ENCODE results near the gene DNASE1L1. TPM values are rescaled to one million over a fixed set of nuclear protein-coding genes. Genes with fewer than 3 reads are reported as not detected.

The DNASE1L1 gene
- total RNA-seq, 4 donors from 2014 or later = 40.7 to 92.9 (median 61.6) TPM

DNA sequence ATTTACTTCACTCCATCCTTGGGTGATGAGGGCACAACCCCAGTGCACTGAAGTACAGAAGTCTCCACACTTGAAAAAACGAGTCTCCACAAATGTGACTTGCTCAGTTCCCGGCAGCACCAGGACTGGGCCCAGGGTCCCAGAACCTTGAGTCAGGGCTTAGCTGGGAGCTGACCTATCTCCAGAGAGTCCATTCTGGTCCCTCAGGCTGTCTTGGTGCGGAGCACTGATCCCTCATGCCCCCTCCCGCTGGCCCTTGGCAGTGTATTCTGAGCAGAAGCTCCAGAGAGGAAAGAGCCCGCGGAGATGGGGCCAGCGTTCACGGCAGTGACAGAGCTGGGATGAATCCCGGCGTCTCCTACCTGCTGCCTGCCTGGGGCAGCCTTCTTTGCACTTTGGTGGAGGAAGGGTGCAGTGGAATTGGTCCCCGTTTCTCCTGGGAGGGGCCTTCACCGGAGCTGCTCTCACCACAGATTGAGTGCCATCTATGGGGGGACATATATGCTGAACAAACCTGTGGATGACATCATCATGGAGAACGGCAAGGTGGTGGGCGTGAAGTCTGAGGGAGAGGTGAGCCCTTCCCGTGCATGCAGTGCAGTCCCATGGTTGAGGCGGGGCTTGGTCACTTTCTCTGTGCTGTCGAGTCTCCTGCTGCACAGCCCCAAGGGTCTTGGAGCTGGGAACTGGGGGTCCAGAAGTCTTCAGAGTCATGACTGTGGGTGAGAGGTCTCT is 31.7 kb upstream of the DNASE1L1 start:
- no peak overlapping the region for H3K4me3 ChIP-seq (replicated peaks in 1 of 3)
- no peak overlapping the region for H3K27ac ChIP-seq
- H3K36me3 ChIP-seq = peaks cover 0 to 2% of the 10 kb centered on the region in 2 donors
- intact Hi-C loops (cut with DNase I) = no loop called here
- H3K9me3 ChIP-seq = no peaks in the 10 kb centered on the region
- no peaks in the 10 kb centered on the region for H3K27me3 ChIP-seq
- H3K4me1 ChIP-seq = peaks cover 17 to 18% of the 10 kb centered on the region in 2 donors
- 84 to 100% methylated on average over 2 to 10 of the region's 17 CpGs for WGBS, 2 donors
- DNase-seq = no peak
- no peak for TF ChIP-seq POLR2A (IDR thresholded peaks at IDR 0.05)
- TF ChIP-seq, protein P1, sequence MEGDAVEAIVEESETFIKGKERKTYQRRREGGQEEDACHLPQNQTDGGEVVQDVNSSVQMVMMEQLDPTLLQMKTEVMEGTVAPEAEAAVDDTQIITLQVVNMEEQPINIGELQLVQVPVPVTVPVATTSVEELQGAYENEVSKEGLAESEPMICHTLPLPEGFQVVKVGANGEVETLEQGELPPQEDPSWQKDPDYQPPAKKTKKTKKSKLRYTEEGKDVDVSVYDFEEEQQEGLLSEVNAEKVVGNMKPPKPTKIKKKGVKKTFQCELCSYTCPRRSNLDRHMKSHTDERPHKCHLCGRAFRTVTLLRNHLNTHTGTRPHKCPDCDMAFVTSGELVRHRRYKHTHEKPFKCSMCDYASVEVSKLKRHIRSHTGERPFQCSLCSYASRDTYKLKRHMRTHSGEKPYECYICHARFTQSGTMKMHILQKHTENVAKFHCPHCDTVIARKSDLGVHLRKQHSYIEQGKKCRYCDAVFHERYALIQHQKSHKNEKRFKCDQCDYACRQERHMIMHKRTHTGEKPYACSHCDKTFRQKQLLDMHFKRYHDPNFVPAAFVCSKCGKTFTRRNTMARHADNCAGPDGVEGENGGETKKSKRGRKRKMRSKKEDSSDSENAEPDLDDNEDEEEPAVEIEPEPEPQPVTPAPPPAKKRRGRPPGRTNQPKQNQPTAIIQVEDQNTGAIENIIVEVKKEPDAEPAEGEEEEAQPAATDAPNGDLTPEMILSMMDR (IDR thresholded peaks at IDR 0.05) = no peak

DNA sequence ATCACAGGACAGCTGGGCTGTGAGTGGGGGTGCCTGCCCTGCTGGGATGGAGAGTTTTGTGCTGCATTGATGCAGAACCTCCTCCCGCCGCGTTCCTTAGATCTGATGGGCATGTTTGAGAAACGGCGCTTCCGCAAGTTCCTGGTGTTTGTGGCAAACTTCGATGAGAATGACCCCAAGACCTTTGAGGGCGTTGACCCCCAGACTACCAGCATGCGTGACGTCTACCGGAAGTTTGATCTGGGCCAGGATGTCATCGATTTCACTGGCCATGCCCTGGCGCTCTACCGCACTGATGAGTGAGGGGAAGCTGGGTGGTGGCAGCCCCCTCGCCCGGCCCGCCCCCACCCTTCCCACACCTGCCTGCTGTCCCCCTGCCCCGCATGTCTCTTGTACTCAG is 30.8 kb upstream of the DNASE1L1 start:
- Histone ChIP-seq H3K27me3 (no peaks in the 10 kb centered on the region), H3K4me3 (replicated peaks in 1 of 3) (no peak overlapping the region), H3K9me3 (no peaks in the 10 kb centered on the region), H3K4me1 (peaks cover 10 to 12% of the 10 kb centered on the region in 2 donors), H3K36me3 (peaks cover 0 to 2% of the 10 kb centered on the region in 2 donors), H3K27ac (no peak overlapping the region)
- DNase-seq = no peak
- intact Hi-C loops (cut with DNase I) = loop anchor here (5.0 kb wide), 1 partner anchor 47 kb away; the partner anchor contains the start of gene UBL4A
- no peak for TF ChIP-seq POLR2A (IDR thresholded peaks at IDR 0.05)
- 97 to 100% methylated on average over 3 to 7 of the region's 18 CpGs for WGBS, 2 donors

DNA sequence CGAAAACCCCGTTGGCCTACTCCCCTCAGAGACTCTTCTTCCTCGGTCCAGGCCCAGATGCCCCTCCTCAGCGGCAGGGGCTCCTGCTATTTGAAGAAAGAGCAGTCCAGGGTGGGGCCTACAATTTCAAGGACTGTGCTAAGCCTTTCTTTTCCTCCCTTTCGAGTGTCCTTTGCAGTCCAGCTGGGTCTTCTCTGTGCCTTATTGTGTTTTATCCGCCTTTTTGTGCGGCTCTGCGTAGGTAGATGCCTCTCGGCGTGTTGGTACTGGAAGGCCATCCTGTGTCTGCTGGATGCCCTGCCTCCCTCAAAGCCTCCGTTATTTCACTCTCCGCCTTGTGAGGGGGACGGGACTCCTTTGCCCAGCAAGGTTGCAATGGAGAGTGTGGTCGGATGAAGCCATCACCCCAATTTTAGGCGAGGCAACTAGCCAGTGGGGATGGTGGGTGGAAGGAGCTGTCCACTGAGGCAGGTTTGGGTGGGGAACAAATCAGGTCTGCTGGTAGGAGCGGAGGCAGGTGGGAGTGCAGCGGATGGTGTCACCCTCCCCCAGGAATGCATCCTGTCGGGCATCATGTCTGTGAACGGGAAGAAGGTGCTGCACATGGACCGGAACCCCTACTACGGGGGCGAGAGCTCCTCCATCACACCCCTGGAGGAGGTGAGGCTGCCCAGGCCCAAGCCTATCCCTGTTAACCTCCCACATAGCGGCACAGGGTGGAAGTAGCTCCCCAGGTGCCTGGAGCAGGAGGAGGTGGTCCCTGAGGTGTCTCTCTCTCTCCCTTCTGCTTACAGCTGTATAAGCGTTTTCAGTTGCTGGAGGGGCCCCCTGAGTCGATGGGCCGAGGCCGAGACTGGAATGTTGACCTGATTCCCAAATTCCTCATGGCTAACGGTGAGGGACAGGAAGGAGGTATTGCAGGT is 29.2 kb upstream of the DNASE1L1 start:
- intact Hi-C loops (cut with DNase I) = loop anchor here (5.0 kb wide), 1 partner anchor 49 kb away; the partner anchor contains the start of gene UBL4A
- H3K27ac ChIP-seq = peak overlapping the region in 1 of 3 donors; percentile 43
- no peaks in the 10 kb centered on the region for H3K9me3 ChIP-seq
- no peaks in the 10 kb centered on the region for H3K27me3 ChIP-seq
- H3K4me1 ChIP-seq = peaks cover 4 to 6% of the 10 kb centered on the region in 2 donors
- H3K4me3 ChIP-seq (replicated peaks in 1 of 3) = peak overlapping the region in 1 of 3 donors; percentile 56
- no peak for DNase-seq
- WGBS, 2 donors = 36 to 61% methylated on average over 17 to 20 of the region's 28 CpGs
- peaks cover 3 to 10% of the 10 kb centered on the region in 2 donors for H3K36me3 ChIP-seq
- TF ChIP-seq, protein P1 (IDR thresholded peaks at IDR 0.05) = no peak
- TF ChIP-seq POLR2A (IDR thresholded peaks at IDR 0.05) = no peak

DNA sequence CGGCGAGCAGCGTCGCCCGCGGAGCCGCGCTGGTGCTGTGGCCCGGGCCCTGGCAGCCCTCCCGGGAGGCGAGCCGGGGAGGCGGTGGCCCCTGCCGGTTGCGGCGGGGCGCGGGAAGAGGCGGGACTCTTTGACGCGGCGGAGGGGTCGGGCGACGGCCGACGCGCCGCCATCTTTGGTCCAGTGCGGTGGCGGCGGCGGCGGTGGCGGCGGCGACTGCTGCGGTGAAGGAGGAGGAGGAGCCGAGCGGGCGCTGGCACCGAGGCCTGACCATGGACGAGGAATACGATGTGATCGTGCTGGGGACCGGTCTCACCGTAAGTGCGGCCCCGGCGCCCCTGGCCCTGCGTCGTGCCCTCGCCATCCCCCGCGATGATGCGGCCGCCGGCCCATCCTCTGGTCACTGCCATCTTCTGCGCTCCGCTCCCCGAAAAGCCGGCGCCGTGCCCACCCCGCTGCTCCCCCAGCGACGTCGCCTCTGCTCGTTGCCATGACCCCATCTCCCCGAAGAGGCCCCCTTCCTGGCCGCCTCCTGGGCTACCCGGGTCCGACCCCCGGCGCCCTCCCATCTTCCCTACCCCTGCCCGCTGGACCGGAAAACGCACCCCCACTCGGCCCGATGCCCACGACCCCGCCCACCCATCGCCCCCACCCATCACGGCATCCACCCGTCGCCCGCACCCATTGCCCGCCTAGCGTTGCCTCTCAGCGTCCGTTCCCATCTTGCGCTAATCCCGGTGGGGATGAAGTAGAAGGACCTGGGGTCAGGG is 28.1 kb upstream of the DNASE1L1 start, which contains the start of gene GDI1:
Gene GDI1, plus strand, starts transcription at position 172 of the 770 bp plus-strand sequence. Its CDS starts 101 bp downstream, at position 273.
- peak within 1 kb of the TSS in 1 of 3 donors; percentile 56 for H3K4me3 ChIP-seq (replicated peaks in 1 of 3)
- TF ChIP-seq, protein P1 (IDR thresholded peaks at IDR 0.05) = no peak
- TF ChIP-seq POLR2A (IDR thresholded peaks at IDR 0.05) = peak in 1 of 2 donors; percentile 59
- H3K27me3 ChIP-seq = no peaks in the 10 kb centered on the region
- 2% methylated on average over 9 of the region's 93 CpGs; no CpG with 5 or more reads in 1 of the 2 donors for WGBS, 2 donors
- H3K4me1 ChIP-seq = peaks cover 4 to 6% of the 10 kb centered on the region in 2 donors
- intact Hi-C loops (cut with DNase I) = loop anchor here (5.0 kb wide), 1 partner anchor 50 kb away; the partner anchor contains the start of gene UBL4A
- DNase-seq = peak; percentile 57 to 59
- peak within 1 kb of the TSS; percentile 43 to 78 (median 66) for H3K27ac ChIP-seq
- peaks cover 3 to 10% of the 10 kb centered on the region in 2 donors for H3K36me3 ChIP-seq
- no peaks in the 10 kb centered on the region for H3K9me3 ChIP-seq

Data from thyroid gland (tissue), 4 donors.